Endometrial microvascular endothelial cells (primary cell): ENCODE measurements around the gene PPP1R1C. TPM values are rescaled to one million over a fixed set of nuclear protein-coding genes. Genes with fewer than 3 reads are reported as not detected.

Experiments
- in situ Hi-C: cut with HindIII; loops from 2 replicates; pipeline ENCODE4 v1.10.0; 2017; ENCODE audit warnings: low sequenced_read_pairs, low pct_unique_long_range_greater_than_20kb; ENCODE audit errors: inconsistent ontology term
- total RNA-seq: library from RNA; depleted of rRNA; stranded (reverse); fragments of >200 nt; gene quantifications from one replicate; pipeline ENCODE4 v1.2.3, GENCODE V29; 2015; ENCODE audit errors: inconsistent ontology term

PPP1R1C gene
- total RNA-seq, 1 donor from 2014 or later = 0.84 TPM

DNA sequence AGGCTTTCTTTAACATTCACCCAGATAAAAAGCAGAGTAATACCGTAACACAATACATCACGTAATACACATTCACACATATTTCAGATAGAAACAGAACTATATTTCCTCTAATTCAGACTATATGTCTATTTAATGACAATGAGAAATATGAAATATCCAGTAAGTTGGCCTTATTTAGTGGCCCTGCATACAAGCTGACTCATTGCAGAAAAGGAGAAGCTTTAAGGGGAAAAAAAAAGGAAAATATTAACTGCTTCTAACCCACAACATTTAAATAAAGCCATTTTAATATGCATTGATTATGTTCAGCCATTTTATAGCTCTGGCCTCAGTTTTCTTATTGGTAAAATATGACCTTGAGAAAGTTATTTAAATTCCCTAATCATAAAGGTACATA lies 94.8 kb downstream of the PPP1R1C start:
- in situ Hi-C loops = no loop called here

DNA sequence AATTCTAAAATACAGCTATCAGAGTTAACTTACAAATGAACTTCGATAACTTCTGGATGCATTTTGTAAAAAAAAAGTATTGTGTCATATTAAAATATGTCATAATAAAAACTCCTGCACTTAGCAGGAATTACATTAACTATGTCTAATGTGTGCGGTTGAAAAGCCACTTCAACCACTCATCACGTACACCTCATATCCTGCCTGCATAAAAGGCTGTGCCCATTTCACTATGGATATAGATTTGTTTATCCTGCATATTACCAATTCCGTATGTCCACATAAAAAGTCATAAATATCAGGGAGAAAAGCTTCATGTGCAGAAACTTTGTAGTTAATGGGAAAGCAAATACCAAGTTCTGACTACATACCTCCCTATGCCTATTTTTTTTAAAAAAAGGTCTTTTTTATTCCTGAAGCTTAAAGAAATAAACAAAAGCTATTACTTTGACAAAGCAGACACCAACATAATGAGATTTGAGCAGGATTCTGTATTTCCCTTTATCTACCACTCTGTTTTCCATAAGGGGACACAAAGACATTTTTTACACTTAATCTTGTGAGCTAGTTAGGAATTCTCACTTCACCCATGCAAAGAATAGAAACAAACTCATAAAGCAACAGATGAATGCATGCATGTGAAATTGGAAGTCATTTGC lies 96.1 kb downstream of the PPP1R1C start:
- in situ Hi-C loops = no loop called here

DNA sequence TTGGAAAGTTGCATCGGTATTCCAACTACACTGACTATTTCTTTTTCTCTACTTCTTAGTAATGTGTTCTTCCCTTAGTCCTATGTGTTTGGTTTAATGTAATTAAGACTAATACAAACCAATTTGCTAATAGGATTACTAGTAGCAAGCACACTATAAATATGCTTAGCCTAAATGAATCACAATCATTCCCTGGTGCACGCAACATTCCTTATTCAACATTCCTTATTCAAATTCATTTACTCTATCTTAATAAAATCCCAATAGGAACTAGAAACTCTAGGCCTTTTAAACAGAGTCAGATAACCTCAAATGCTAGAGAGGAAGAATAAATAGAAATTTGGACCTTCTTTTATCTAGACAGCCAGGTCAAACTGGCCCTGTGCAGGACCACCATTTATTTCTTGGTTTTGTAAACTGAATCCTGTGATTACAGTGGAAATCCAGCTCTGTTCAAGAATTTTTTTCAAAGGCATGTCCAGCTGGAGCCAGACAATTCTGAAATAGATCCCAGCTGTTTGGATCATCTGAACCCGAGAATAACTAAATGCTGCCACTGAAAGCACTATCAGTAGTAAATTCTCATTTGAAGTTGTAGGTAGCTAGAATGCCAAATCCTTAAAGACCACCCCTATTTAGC lies 103.1 kb downstream of the PPP1R1C start:
- in situ Hi-C loops = no loop called here

DNA sequence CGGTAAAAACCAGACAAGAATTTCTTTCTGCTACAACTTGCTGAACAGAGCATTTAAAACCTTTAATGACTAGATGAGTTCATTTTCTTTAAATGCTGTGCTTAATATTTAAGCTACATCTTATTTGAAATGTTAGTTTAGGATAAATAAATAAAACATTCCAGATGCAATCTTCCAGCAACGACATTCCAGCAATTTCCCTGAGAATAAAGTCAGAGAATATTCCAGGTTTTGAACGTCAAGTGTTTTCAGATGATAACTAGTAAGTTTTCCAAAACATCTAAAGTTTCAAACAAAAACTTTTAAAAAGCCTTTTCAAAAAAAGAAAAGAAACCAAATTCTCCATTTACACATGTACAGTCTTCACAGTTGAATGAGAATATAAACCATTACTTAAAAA lies 104.8 kb downstream of the PPP1R1C start:
- in situ Hi-C loops = no loop called here

DNA sequence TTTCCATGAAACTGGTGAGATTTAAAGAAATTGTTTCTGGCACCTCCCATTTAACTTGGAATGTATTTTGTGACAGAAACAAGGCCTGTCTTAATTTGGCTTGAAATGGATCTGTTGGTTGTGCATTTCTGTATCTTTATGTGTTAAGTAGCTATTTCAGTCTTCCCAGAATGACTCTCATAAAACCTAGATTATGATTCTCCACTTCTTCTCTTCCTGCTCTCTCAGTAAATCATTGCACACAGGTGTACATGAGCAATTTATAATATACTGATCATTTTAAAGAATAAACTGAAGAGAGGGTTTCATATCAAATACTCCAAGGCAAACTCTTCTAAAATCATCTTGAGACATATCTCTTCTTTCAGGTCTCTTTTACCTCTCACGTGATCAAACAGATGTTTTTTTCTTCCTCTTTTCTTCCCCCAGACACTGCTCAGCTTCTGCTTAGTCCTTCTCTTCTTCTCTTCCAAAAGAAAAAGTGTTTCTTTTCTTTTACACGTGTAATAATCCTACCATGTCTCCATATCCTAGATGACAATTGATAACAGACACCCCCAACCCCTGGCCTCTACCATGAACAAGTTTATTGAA lies 112.0 kb downstream of the PPP1R1C start:
- in situ Hi-C loops = no loop called here

DNA sequence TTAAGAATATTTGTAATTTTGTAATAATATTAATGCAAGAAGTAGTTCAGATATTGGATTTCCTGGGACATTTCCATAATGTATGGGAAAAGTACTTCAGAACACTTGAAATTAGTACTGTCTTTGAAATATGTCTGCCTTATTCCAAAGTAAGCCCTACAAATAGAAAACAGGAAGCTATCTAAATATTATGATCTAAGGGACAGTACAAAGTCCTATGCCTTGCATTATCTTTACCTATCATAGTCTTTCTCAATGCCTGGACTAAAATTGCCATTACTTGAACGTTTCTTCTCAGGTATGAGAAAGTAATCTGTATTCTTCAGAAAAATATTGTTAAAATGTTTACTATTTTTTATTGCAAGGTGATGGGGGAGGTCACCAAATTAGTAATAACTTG lies 113.0 kb downstream of the PPP1R1C start:
- in situ Hi-C loops = no loop called here

DNA sequence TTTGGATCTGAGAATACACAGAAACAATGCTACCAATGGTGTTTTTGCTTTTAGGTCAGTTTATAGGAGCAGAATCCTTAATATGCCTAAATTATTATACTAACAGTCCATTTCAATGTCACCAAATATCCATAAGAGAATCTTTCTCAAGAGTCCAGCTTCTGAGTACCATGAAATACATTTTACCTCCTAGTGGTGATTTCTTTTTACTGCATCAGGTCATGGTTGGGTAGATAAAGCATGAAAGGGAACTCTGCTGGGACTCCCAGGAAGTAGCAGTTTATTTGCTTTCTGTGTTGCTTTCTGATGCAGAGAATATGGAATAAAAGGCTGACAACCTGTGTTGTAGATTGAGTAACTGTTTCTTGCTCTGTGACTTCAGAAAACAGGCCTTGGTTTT lies 115.6 kb downstream of the PPP1R1C start:
- in situ Hi-C loops = no loop called here

DNA sequence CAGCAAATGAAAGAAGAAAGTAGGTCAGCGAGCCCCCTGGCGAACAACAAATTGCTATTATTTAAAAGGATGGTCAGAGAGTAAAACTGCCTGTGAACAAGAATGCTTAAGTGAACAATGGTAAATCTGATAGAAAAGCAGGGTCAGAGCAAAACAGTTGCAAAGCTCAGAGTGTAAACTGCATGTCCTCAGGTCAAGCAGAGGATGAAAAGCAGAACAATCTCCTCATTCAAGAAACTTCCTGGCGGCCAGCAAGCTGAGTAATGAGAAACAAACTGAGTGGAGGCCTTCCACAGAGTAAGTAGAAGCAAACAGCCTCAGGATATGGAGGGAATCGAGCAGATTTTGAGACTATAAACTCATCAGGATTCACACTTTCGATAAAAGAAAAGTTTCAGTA lies 117.9 kb downstream of the PPP1R1C start:
- in situ Hi-C loops = no loop called here

DNA sequence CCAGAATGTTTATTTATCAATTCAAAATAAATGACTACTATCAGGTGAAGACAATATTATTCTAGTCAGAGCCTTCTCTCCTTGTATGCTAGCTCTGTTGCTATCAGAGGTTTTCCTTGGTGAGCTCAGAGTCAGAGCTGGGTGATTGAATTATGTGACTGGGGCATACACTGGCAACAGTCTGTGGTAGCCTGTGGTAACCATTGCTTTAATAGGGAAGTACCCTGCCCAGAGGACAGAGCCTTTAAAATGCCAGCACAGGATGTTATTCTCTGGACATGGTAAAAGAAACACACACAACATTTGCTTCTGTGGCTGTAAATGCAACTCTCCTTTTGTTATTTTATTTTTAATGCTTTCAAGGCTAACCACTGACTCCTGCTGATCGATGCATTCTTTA lies 124.7 kb downstream of the PPP1R1C start:
- in situ Hi-C loops = no loop called here

DNA sequence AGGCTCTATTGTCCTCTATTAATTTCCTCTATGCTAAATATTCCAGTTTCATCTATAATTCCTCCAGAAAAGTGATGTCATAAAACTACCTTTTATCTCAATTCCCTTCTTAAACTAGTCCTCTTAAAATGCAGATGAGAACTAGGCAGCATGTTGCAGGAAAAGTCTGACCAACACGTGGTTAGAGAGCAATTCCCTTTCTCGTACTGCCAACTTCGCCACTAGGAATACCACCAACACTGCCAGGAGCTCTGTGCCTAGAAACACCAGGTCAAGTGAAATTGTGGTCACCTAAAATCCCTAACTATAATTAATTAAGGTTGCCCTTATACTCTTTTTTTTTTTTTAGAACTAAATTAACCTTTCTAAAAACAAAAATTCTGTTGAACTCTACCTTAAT lies 127.7 kb downstream of the PPP1R1C start:
- in situ Hi-C loops = no loop called here

DNA sequence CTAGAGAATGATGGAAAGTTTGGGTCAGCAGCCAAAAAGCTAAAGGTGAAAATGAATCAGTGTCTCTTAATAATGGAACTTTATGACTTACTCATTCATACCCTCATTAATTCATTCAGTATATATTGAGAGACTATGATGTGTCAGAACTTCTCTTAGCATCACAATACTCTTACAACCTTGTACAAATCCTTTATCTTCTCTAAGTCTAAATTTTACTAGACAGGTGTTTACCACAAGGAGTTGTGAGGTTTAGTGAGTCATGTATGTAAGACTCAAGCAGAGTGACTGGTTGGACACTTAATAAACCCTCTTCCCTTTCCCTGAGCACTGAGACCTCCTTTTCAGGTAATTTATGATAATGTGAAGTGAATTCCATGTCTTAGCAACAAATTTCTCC lies 129.6 kb downstream of the PPP1R1C start:
- in situ Hi-C loops = no loop called here

DNA sequence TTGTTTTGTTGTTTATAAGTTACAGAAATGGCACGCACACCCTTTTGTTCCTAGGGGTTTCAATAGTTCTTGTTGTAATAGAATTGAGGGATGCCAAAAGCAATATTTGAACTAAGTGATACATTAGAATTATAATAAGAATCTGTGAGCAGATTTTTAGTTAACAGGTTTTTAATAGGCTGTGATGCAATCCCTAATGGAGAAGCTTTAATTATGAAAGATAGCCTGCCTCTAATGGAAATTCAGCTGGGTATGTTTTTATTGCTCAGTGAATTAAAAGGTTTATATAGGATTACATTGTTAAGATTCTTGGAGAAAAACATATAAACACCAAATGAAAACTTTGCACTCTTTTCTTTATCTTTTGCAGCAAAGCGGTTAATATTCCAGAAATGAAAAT lies 131.1 kb downstream of the PPP1R1C start:
- in situ Hi-C loops = no loop called here

DNA sequence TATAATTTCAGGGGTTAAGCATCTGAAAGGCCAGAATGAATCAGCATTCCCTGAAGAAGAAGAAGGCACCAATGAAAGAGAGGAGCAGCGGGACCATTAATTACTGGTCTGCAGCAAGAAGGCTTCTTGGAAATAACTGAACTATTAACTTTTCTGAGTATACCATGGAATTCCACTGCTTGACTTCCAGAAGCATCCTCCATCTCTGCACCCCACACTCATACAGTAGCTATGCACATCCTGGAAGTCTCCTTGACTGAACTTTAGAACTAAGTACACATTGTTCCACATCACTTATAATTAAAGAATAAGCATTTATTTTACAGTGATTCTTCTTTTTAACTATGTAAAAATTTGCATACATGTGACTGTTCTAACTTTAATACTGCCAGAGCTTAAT lies 131.5 kb downstream of the PPP1R1C start:
- in situ Hi-C loops = no loop called here

DNA sequence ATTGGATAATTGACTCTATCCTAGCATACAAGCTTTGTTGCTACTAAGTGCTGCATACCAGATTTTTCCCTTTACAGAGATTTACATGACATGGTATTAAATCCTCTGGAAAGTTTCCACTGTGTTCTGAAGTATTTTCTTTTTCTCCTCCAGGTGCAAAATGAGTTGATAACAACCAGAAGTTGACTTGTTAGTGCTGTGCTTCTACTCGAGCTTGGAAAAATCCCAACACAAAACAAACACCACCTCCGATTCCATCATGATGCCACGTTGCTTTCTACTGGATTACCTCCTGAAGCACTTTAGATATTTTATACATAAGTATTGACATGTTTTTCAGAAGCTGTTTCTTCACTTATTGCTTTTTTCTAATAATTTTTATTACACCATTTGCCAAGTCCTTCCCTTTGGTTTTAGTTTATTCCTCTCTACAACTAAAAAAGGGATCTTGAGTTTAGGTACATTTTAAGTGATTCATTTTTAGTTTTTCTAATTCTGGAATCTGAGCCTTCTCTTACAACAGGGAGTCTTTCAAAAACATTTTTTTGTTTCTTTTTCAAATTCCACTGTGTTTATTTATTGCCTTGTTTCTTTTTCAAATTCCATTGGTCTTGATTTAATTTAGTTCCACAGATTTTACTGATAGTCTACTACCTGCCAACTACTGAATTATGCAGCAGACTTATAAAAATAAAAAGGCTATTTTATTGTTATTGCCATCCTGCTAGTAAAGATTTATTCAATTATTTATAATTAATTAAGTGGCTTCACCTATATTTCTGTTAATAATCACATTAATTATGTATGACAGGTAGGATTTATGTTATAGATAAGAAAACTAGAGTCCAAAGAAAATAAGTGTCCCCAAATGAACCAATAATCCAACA lies 143.4 kb downstream of the PPP1R1C start:
- in situ Hi-C loops = no loop called here

DNA sequence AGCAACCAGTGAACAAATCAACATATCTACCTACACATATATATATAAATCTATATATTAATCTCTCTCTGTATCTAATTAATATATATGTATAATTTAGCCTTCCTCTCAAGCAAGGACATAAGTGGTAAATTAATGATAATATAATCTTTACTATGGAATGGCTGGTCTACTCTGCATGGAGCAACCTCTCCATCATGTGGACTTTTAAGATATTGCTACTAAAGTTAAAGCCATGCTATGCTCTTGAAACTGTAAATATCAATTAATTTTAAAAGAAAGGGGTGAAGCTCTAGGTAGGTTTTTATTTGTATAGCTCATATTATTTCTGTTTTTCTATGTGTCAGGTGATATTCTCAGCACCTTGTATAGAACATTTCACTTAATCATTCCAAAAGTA lies 147.0 kb downstream of the PPP1R1C start:
- in situ Hi-C loops = no loop called here

DNA sequence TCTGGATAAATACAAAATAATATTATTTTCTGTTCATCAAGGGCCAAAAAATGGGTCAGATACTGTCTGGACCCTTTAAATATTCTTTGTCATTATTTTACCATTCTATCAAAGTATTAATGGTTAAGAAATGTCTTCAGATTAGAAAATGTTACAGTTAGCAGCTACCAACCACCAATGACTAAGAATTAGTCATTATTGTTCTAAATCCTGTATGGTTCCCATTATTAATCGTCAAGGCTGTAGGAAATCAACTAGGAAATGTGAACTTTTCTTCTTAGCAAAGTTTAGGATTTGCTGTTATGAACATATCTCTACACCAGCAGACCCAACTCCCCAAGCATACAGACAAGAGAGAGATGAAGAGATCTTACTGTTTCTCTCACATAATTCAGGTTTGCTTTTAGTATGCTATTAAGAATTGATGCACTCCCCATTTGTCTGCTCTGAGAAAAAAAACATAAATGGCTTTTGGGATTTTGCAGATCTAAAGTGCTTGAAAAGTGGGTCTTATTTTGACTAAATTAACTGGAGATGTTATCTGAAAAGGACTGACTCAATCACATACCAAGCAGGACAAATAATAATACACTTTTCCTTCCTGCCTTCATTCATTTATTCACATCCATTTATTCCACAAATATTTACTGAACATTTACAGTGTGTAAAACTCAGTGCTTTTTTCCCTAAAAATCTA lies 147.7 kb downstream of the PPP1R1C start:
- in situ Hi-C loops = no loop called here

DNA sequence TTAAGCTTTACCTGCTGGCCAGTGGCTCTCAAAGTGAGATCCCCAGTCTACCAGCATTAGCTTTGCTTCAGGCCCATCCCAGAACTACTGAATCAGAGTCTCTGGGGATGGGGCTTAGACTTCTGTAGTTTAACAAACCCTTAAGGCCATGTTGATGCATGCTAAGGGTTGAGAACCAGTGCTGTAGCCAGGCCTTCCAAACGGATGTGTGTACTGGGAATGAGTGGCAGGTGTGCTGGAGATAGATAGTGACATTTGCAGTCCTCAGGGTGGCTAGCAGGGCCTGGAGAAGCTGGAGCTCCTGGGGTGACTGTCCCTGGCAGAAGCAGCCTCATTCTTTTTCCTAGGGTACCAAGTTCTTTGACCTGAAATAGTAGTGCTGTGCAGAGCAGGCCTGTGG lies 148.5 kb downstream of the PPP1R1C start:
- in situ Hi-C loops = no loop called here

DNA sequence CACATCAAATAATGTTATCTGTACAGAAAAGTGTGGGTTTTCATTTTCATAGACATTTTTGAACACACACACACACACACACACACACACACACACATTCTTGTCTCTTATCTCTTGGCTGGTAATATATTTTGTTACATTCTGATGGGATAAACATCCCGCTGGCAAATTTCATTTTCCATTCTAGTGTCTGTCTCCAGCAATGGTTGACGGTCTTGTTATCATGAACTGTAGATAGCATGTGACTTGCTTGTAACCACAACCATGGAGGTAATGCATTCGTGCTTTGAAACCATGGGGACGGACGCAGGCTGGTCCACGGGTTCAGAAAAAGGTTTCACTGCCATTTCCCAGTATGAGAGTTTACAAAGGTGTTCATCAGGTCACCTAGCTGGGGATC lies 156.4 kb downstream of the PPP1R1C start:
- in situ Hi-C loops = no loop called here
